GM19455 (cell line): Measurements from ENCODE around the gene TRIM26.
"Not testable (repeated sequence)": the region's sequence is repeated elsewhere in the genome, so short reads cannot be mapped to it uniquely, and the experiment has no call there.

Experiments
- ATAC-seq: cut with Tn5 transposase; IDR thresholded peaks from one replicate; pipeline ENCODE4 v1.9.1; 2021; ENCODE audit not compliant: unreplicated experiment

TRIM26 gene

GRCh38 chr6:30154709-30155519 is 58.3 kb downstream of the TRIM26 start:
- no peak for ATAC-seq

- no peak for ATAC-seq
These were observed 59.1 kb downstream of the TRIM26 start for GRCh38 chr6:30154061-30154460.

GRCh38 chr6:30152910-30153610 is 60.1 kb downstream of the TRIM26 start:
- no peak for ATAC-seq

- no peak for ATAC-seq
These were observed 61.1 kb downstream of the TRIM26 start for GRCh38 chr6:30152016-30152673.

GRCh38 chr6:30151580-30151979 is 61.6 kb downstream of the TRIM26 start:
- ATAC-seq, result no peak

- no peak for ATAC-seq
These were observed 62.4 kb downstream of the TRIM26 start for GRCh38 chr6:30150671-30151395.

- ATAC-seq, result no peak
These were observed 63.2 kb downstream of the TRIM26 start for GRCh38 chr6:30149858-30150550.

- ATAC-seq, result no peak
These were observed 64.0 kb downstream of the TRIM26 start for GRCh38 chr6:30149234-30149633.

- no peak for ATAC-seq
These were observed 66.1 kb downstream of the TRIM26 start for GRCh38 chr6:30147096-30147495.

GRCh38 chr6:30145818-30146217 is 67.4 kb downstream of the TRIM26 start:
- no peak for ATAC-seq

- no peak for ATAC-seq
These were observed 68.4 kb downstream of the TRIM26 start for GRCh38 chr6:30144811-30145210.

- no peak for ATAC-seq
These were observed 69.4 kb downstream of the TRIM26 start for GRCh38 chr6:30143780-30144179.

GRCh38 chr6:30142665-30143064 is 70.5 kb downstream of the TRIM26 start:
- no peak for ATAC-seq

- ATAC-seq, result not testable (repeated sequence)
These were observed 73.0 kb downstream of the TRIM26 start for GRCh38 chr6:30140240-30140639.

GRCh38 chr6:30136570-30137286 is 76.5 kb downstream of the TRIM26 start:
- ATAC-seq, result no peak

- ATAC-seq, result no peak
These were observed 77.4 kb downstream of the TRIM26 start, which contains the start of gene TRIM40 for GRCh38 chr6:30135757-30136156. Gene TRIM40, plus strand, starts transcription at chr6:30136140. Its CDS starts 897 bp downstream, at chr6:30137037.

GRCh38 chr6:30135147-30135546 is 78.1 kb downstream of the TRIM26 start:
- no peak for ATAC-seq
